22Rv1 (cell line): Measurements from ENCODE around the gene HS6ST1.

Experiments
- H3K27ac ChIP-seq: fragments of 450-650 bp; 2 replicates; pipeline ENCODE4 v1.5.1; 2017
- ZFX ChIP-seq: fragments of 450-650 bp; IDR thresholded peaks from 2 replicates; pipeline ENCODE4 v1.6.1; 2017; ENCODE audit warnings: antibody characterized with exemption, borderline replicate concordance
- TF ChIP-seq, protein P1 (sequence below): fragments of 450-650 bp; IDR thresholded peaks from 2 replicates; pipeline ENCODE4 v1.5.1; 2017; ENCODE audit warnings: mild to moderate bottlenecking

HS6ST1 gene

GRCh38 chr2:128282246-128282975, 36.3 kb downstream of the HS6ST1 start:
- H3K27ac ChIP-seq: no peak overlapping the region
- TF ChIP-seq, protein P1, sequence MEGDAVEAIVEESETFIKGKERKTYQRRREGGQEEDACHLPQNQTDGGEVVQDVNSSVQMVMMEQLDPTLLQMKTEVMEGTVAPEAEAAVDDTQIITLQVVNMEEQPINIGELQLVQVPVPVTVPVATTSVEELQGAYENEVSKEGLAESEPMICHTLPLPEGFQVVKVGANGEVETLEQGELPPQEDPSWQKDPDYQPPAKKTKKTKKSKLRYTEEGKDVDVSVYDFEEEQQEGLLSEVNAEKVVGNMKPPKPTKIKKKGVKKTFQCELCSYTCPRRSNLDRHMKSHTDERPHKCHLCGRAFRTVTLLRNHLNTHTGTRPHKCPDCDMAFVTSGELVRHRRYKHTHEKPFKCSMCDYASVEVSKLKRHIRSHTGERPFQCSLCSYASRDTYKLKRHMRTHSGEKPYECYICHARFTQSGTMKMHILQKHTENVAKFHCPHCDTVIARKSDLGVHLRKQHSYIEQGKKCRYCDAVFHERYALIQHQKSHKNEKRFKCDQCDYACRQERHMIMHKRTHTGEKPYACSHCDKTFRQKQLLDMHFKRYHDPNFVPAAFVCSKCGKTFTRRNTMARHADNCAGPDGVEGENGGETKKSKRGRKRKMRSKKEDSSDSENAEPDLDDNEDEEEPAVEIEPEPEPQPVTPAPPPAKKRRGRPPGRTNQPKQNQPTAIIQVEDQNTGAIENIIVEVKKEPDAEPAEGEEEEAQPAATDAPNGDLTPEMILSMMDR: no peak
- TF ChIP-seq ZFX: no peak

DNA sequence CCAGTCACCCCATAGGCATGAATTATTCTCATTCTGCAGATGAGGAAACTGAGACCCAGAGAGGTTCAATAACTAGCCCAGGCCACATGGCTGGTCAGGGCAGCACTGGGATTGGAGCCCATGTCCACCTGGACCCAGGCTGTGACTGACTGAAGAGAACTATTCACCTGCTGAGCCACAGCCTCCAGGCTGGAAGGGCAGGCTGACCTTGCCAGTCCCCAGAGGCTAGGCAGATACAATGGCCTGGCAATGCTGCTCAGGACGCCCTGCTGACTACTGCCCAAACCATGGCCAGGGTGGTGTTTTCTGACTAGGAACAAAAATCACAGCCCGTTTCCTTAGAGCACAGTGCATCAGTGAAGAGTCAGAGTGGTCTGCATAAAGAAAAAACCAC, 36.8 kb downstream of the HS6ST1 start:
- no peak for TF ChIP-seq ZFX
- TF ChIP-seq, protein P1: no peak
- H3K27ac ChIP-seq: no peak overlapping the region

DNA sequence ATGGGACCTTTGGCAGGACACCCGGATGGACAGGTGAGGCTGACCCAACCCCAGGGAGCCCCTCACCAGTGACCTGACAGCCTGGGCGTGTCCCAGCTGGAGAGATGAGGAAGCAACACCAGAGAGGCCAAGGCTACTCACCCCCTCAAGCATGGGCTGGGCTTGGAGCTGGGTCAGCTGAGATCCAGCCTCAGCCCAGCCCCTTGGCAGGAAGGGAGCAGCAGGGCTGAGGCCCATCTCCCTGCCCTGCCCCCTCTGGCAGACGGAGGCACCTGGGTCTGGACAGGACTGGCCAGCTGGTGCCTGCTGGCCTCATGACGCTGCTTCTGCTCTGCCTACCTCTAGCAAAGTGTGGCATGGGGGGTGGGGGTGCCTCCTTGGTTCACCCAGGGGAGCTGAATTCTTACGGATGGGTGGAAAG, 37.8 kb downstream of the HS6ST1 start:
- TF ChIP-seq, protein P1: no peak
- TF ChIP-seq ZFX: no peak

DNA sequence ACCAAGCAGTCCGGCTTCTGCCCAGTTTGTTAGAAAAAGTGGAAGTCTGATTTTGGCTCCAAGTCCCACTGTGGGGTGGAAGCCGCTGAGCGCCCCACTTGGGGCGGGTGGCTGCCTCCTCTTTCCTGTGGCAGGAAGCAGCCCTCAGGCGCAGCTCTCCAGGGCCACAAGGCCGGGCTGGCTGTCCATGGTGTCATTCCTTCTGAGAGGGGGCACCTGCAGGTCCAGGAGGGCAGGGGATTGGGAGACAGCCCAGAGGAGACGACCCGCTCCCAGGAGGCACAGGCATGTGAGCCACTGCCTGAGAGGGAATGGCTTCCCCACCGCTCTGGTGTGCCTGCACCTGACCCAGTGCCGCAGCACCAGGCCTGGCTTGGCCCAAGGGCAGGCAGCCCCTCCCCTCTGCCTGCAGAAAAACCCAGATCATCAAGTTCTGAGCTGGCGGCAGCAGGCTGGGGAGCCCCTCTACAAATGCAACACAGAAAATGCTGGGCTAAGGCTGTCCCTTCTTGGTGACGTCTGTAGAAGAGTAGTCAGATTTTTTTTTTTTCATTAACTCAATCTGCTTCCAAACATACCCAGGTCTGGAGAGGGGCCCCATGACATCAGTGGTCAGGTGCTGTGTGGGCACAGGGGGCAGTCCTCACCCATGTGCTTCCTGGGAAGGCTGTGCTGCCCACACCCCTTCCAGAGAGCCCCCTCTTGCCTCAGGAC, 38.4 kb downstream of the HS6ST1 start:
- H3K27ac ChIP-seq: no peak overlapping the region
- TF ChIP-seq ZFX: no peak
- TF ChIP-seq, protein P1: no peak

More for the DNA sequence above, 37.8 kb downstream of the HS6ST1 start:
- H3K27ac ChIP-seq: no peak overlapping the region

DNA sequence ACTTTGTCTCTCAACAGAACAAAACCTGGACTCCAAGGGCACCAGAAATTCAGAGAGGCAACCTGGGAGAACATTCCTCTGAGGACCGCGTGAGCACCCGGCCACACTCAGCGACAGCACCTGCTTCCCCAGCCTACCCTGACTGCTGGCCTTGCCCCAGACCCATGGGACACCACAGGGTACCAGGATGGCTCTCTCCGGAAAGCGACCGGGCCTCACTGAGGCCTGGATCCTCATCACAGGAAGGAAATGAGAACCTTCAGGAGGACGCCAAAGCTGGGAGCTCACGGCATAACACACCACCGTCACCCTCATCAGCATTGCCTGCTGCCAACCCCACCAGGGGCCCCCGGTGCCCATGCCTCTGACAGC, 38.9 kb downstream of the HS6ST1 start:
- no peak overlapping the region for H3K27ac ChIP-seq
- TF ChIP-seq ZFX: no peak
- TF ChIP-seq, protein P1: no peak

- no peak overlapping the region for H3K27ac ChIP-seq
- TF ChIP-seq ZFX: no peak
- TF ChIP-seq, protein P1: no peak
These were observed 39.7 kb downstream of the HS6ST1 start for GRCh38 chr2:128279009-128279408.

DNA sequence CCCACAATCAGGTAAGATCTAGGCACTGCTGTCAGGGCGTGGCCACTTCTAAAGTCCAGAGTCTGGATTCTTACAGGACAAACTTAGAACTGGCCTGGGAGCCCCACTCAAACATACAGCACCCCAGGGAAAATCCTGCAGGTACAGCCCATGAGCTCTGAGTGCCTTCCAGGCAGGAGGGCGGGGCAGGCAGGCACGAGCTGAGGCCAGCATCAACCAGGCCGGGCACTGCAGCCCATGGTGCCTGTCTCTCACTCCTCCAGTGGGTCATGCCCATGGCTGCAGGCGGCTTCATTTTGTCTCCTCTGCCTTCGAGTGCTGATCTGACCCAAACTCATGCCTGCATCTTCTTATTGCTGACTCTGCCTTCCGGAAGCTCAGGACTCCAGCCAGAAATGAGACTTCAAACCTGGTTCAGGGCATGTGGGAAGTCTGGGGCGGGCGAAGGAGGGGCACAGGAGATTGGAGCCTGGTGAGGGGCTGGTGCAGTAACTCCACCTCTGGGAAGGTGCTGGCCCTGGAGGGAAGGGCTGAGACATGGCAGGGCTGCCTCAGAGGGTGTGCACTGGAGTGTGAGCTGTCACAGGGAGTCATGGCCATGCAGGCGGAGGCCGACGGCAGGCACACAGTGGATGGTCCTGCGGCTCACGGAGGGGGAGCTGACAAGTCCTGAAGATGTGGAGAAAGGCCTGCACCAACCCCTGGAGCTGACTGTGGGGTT, 40.5 kb downstream of the HS6ST1 start:
- H3K27ac ChIP-seq: no peak overlapping the region
- TF ChIP-seq ZFX: no peak
